Measurements from ENCODE around the gene COL9A3.

Gene COL9A3

DNA sequence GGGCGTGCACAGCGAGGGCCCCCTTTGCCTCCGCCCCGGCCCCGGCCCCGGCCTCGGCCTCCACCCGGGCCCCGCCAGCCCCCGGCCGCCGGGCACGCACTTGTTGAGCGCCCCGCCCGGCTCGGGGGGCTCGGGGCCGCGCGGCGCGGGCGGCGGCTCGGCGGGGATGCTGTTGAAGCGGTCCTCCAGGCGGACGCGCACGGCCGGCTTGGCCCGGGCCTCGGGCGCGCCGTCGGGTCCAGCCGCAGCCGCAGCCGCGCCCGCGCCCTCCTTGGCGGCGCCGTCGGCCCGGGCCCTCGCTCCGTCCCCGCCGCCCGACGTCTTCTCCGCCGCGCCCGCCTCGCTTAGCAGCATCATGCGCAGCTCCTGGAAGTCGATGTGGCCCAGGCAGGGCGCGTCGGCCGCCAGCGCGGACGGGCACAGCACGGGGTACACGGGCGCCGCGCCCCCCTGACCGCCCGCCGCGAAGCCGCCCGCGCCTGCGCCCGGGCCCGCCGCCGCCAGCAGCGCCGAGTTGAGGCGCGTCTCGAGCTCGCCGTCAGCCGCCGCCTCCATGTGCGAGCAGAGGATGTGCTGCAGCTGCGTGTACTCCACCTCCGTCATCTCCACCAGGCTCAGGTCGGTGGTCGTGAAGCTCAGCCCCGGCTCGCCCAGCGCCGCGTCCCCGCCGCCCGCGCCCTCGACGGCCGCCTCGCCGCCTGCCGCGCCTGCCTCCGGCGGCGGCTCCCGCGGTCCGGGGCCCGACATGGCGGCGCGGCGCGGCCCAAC, 44.3 kb downstream of the COL9A3 start:
- Histone ChIP-seq H2AFZ (ENCODE audit: low read length) (no peak overlapping the region), H3K9ac (ENCODE audit: low read length) (no peak overlapping the region), H3K9me2 (replicated peaks; ENCODE audit: insufficient read depth, low read length) (no peaks in the 10 kb centered on the region), H3K79me2 (ENCODE audit: low read length) (peaks cover 9% of the 10 kb centered on the region), H3K4me2 (ENCODE audit: low read depth, low read length) (no peak overlapping the region), H3K9me3 (replicated peaks; ENCODE audit: insufficient read depth, low read length) (no peaks in the 10 kb centered on the region), H3K36me3 (replicated peaks; ENCODE audit: insufficient read depth, low read length) (no peaks in the 10 kb centered on the region), H3K4me1 (ENCODE audit: low read length) (peaks cover 3% of the 10 kb centered on the region; the same call in 1 of the 2 replicates), H3F3A (ENCODE audit: insufficient read depth, low read length) (no peaks in the 10 kb centered on the region), H3K27ac (ENCODE audit: low read length) (no peak overlapping the region), H3K27me3 (replicated peaks; ENCODE audit: insufficient read depth, low read length) (peaks cover 19% of the 10 kb centered on the region), H3K4me3 (ENCODE audit: low read length) (peak overlapping the region; percentile 39; the same call in 1 of the 2 replicates), H4K20me1 (ENCODE audit: insufficient read depth, low read length) (no peaks in the 10 kb centered on the region)
- DNase-seq = no peak
- no peak for TF ChIP-seq EZH2 (optimal IDR thresholded peaks at IDR 0.05; ENCODE audit: low read depth, low read length)
- TF ChIP-seq, protein P1, sequence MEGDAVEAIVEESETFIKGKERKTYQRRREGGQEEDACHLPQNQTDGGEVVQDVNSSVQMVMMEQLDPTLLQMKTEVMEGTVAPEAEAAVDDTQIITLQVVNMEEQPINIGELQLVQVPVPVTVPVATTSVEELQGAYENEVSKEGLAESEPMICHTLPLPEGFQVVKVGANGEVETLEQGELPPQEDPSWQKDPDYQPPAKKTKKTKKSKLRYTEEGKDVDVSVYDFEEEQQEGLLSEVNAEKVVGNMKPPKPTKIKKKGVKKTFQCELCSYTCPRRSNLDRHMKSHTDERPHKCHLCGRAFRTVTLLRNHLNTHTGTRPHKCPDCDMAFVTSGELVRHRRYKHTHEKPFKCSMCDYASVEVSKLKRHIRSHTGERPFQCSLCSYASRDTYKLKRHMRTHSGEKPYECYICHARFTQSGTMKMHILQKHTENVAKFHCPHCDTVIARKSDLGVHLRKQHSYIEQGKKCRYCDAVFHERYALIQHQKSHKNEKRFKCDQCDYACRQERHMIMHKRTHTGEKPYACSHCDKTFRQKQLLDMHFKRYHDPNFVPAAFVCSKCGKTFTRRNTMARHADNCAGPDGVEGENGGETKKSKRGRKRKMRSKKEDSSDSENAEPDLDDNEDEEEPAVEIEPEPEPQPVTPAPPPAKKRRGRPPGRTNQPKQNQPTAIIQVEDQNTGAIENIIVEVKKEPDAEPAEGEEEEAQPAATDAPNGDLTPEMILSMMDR (IDR thresholded peaks at IDR 0.05; ENCODE audit: low read length) = no peak
- no peak for TF ChIP-seq EZH2phosphoT487 (IDR thresholded peaks at IDR 0.05; ENCODE audit: low read length)

DNA sequence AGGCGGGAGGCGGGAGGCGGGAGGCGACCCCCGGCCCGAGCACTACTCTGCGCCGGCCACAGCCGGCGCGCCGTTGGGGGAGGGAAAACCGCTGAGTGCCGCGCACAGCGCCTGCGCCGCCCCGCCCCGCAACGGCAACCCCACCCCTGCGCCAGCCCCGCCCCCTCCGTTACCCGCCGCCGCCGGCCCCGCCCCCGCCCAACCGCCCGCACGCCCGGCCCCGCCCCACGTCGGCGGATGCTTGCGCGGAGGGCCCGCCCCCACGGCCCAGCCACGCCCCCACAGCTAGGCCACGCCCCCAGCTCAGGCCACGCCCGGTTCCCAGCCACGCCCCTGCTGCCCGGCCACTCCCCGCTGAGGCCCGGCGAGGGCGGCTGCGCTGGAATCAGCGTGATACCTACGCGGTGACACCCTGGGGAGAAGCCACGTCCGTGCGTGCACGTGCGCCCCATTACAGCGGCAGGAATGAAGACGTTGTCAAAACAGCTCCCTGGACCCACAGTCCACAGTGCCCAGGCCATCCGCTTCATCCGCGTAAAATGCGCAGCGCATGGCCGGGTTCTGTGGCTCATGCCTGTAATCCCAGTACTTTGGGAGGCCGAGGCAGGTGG, 45.0 kb downstream of the COL9A3 start, which contains the start of gene TCFL5:
TCFL5 (minus strand) TSS at position 97 of the 611 bp plus-strand sequence. CDS start 152 bp downstream, outside the sequence.
- Histone ChIP-seq H4K20me1 (ENCODE audit: insufficient read depth, low read length) (no peaks in the 10 kb centered on the region), H3K27ac (ENCODE audit: low read length) (no peak within 1 kb of the TSS), H3K4me1 (ENCODE audit: low read length) (peaks cover 3% of the 10 kb centered on the region; the same call in 1 of the 2 replicates)

DNA sequence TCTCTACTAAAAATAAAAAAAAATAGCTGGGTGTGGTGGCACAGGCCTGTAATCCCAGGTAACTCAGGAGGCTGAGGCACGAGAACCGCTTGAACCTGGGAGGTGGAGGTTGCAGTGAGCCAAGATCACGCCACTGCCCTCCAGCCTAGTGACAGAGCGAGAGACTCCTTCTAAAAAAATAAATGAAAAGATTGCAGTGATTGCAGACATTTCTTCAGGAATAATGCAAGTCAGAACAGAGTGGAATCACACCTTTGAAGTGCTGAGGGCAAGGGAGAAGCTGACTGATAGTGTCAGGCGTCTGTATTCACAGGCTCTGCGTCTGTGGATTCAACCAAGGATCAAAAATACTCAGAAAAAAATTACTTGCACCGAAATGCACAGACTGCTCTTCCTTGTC, 47.4 kb downstream of the COL9A3 start:
- H3K27ac ChIP-seq (ENCODE audit: low read length) = no peak overlapping the region
- H3F3A ChIP-seq (ENCODE audit: insufficient read depth, low read length) = no peaks in the 10 kb centered on the region
- H3K9me2 ChIP-seq (replicated peaks; ENCODE audit: insufficient read depth, low read length) = no peaks in the 10 kb centered on the region
- peaks cover 3% of the 10 kb centered on the region; the same call in 1 of the 2 replicates for H3K4me1 ChIP-seq (ENCODE audit: low read length)
- TF ChIP-seq, protein P1 (IDR thresholded peaks at IDR 0.05; ENCODE audit: low read length) = no peak
- TF ChIP-seq EZH2phosphoT487 (IDR thresholded peaks at IDR 0.05; ENCODE audit: low read length) = no peak
- TF ChIP-seq EZH2 (optimal IDR thresholded peaks at IDR 0.05; ENCODE audit: low read depth, low read length) = no peak
- no peaks in the 10 kb centered on the region for H3K36me3 ChIP-seq (replicated peaks; ENCODE audit: insufficient read depth, low read length)
- no peak for DNase-seq
- H3K9ac ChIP-seq (ENCODE audit: low read length) = no peak overlapping the region
- no peak overlapping the region for H3K4me3 ChIP-seq (ENCODE audit: low read length)
- H3K4me2 ChIP-seq (ENCODE audit: low read depth, low read length) = no peak overlapping the region
- H3K27me3 ChIP-seq (replicated peaks; ENCODE audit: insufficient read depth, low read length) = peaks cover 39% of the 10 kb centered on the region
- no peaks in the 10 kb centered on the region for H3K9me3 ChIP-seq (replicated peaks; ENCODE audit: insufficient read depth, low read length)
- H4K20me1 ChIP-seq (ENCODE audit: insufficient read depth, low read length) = no peaks in the 10 kb centered on the region
- no peak overlapping the region for H2AFZ ChIP-seq (ENCODE audit: low read length)
- peaks cover 9% of the 10 kb centered on the region for H3K79me2 ChIP-seq (ENCODE audit: low read length)

More for the DNA sequence above, 45.0 kb downstream of the COL9A3 start, which contains the start of gene TCFL5:
- H3K4me2 ChIP-seq (ENCODE audit: low read depth, low read length) = peak within 1 kb of the TSS; percentile 52; the same call in 1 of the 2 replicates
- H3K4me3 ChIP-seq (ENCODE audit: low read length) = peak within 1 kb of the TSS; percentile 39; the same call in 1 of the 2 replicates
- peaks cover 24% of the 10 kb centered on the region for H3K27me3 ChIP-seq (replicated peaks; ENCODE audit: insufficient read depth, low read length)
- DNase-seq = peak; percentile 83
- peak within 1 kb of the TSS; percentile 51; the same call in 1 of the 2 replicates for H2AFZ ChIP-seq (ENCODE audit: low read length)
- no peaks in the 10 kb centered on the region for H3K9me3 ChIP-seq (replicated peaks; ENCODE audit: insufficient read depth, low read length)
- H3K79me2 ChIP-seq (ENCODE audit: low read length) = peaks cover 9% of the 10 kb centered on the region
- H3K36me3 ChIP-seq (replicated peaks; ENCODE audit: insufficient read depth, low read length) = no peaks in the 10 kb centered on the region
- H3K9me2 ChIP-seq (replicated peaks; ENCODE audit: insufficient read depth, low read length) = no peaks in the 10 kb centered on the region
- TF ChIP-seq EZH2 (optimal IDR thresholded peaks at IDR 0.05; ENCODE audit: low read depth, low read length) (no peak), EZH2phosphoT487 (IDR thresholded peaks at IDR 0.05; ENCODE audit: low read length) (no peak)
- TF ChIP-seq, protein P1 (IDR thresholded peaks at IDR 0.05; ENCODE audit: low read length) = no peak
- no peaks in the 10 kb centered on the region for H3F3A ChIP-seq (ENCODE audit: insufficient read depth, low read length)
- H3K9ac ChIP-seq (ENCODE audit: low read length) = no peak within 1 kb of the TSS

Measured in MM.1S (cell line).